ENCODE measurements around the gene BCL2L13.
A peak's percentile ranks its signal among the peaks of the same experiment; 100 is the strongest.

Gene BCL2L13, protein sequence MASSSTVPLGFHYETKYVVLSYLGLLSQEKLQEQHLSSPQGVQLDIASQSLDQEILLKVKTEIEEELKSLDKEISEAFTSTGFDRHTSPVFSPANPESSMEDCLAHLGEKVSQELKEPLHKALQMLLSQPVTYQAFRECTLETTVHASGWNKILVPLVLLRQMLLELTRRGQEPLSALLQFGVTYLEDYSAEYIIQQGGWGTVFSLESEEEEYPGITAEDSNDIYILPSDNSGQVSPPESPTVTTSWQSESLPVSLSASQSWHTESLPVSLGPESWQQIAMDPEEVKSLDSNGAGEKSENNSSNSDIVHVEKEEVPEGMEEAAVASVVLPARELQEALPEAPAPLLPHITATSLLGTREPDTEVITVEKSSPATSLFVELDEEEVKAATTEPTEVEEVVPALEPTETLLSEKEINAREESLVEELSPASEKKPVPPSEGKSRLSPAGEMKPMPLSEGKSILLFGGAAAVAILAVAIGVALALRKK

DNA sequence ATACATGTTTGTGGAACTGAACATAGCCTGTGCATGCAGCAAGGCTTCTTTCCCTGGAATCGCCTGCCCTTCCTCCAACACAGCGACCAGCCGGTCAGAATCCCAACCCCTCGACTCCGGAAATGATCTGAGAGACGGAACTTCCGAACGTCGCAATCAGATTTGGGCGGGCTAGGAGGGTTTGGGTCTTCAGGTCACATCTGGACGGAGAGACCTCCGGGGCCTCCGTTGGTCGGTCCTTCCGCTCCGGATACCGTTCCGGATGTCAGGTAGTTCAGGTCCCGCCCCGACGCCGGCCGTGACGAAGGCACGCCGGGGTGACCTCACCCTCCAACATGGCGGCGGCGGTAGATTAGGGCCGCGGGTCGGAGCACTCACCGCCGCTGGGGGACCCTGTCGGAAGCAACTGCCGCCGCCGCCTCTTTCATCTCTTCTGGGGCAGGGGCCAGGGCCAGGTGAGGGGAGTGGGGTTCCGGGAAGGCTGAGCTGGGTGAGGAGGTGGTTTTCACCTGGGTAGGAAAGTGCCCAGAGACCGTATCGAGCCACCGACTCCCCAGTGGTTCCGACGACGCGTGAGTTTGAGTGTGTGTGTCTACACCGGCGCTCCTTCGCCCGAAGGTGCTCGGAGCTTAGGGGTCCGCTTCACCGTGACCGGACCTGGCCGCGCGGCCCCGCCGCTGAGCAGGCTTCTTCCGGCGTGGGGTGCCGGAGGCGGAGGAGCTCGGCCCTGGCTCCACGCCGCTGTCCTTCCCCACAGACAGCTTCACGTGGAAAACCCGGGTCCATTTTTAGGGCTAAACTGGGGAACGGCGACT, at the start of gene BCL2L13:
Gene BCL2L13 (plus strand): TSS at position 326 of the 815 bp plus-strand sequence. CDS start 16,955 bp downstream, outside the sequence.
- TF ChIP-seq, protein P1, sequence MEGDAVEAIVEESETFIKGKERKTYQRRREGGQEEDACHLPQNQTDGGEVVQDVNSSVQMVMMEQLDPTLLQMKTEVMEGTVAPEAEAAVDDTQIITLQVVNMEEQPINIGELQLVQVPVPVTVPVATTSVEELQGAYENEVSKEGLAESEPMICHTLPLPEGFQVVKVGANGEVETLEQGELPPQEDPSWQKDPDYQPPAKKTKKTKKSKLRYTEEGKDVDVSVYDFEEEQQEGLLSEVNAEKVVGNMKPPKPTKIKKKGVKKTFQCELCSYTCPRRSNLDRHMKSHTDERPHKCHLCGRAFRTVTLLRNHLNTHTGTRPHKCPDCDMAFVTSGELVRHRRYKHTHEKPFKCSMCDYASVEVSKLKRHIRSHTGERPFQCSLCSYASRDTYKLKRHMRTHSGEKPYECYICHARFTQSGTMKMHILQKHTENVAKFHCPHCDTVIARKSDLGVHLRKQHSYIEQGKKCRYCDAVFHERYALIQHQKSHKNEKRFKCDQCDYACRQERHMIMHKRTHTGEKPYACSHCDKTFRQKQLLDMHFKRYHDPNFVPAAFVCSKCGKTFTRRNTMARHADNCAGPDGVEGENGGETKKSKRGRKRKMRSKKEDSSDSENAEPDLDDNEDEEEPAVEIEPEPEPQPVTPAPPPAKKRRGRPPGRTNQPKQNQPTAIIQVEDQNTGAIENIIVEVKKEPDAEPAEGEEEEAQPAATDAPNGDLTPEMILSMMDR (IDR thresholded peaks at IDR 0.05; ENCODE audit: low read depth, low read length, missing control alignments) = no peak
- DNase-seq (ENCODE audit: low read depth) = peak; percentile 80
- H3K4me3 ChIP-seq (ENCODE audit: low read depth, low read length) = peak within 1 kb of the TSS; percentile 68

DNA sequence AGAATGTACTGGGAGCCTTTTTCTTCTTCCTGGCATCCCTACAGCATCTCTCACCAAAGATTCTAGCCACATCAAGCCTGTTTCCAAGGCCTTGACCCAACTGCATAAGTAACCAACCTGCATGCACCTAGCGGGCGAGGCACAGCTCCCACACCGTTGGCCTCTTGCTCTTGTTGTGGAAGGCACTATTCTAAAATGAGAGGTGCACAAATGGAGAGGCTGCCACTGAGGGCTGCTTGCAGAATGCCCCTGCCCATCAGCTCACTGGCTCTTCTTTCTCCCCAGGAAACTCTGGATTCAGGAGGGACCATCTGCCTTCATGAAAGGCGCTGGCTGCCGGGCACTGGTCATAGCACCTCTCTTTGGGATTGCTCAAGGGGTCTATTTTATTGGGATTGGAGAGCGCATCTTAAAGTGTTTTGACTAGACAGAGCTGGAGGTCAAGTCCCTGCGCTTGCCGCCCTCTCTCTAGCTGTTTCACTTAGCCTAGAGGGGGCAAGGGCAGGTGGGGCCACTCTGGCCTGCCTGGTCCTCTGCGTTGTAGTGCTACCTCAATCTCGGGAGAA, 48.7 kb upstream of the BCL2L13 start:
- no peak overlapping the region for H3K4me3 ChIP-seq (ENCODE audit: low read depth, low read length)
- TF ChIP-seq, protein P1 (IDR thresholded peaks at IDR 0.05; ENCODE audit: low read depth, low read length, missing control alignments) = no peak
- DNase-seq (ENCODE audit: low read depth) = no peak

DNA sequence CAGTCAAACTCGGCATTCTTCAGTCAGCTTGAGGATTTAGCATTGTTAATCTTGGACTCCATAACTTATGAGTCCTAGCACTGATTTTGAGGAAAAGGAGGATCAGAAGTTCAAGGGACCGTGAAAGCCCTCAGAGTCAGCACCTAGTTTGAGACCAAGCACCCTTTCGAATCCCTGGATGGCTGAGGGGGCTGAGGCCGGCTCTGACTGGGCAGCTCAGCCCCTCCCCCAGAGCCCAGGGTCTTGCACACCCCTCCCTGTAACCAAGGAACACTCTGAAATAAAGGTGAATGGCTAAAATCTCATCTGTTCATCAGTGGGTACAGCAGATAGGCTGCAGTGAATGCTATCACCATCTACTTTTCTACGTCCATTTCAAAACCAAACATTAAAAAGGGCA, 48.0 kb upstream of the BCL2L13 start:
- DNase-seq (ENCODE audit: low read depth) = no peak
- no peak overlapping the region for H3K4me3 ChIP-seq (ENCODE audit: low read depth, low read length)
- TF ChIP-seq, protein P1 (IDR thresholded peaks at IDR 0.05; ENCODE audit: low read depth, low read length, missing control alignments) = no peak

DNA sequence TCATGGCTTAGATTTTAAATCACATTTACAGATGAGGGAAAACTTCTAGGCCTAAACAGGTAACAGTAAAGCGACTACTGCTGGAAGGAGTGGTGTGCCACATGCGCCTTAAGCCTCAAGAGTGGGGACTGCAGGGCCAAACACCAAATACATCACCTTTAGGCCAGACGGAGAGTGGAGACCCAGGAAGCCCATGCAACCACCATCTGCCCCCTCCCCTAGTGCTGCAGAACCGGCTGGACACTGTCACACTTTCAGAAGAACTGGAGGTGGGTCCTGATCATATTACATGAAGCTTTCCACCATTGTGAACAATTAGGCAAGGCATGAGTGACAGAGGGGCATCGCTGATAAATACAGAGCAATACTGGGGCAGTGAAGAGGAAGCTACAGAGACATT, 46.4 kb upstream of the BCL2L13 start:
- no peak overlapping the region for H3K4me3 ChIP-seq (ENCODE audit: low read depth, low read length)
- TF ChIP-seq, protein P1 (IDR thresholded peaks at IDR 0.05; ENCODE audit: low read depth, low read length, missing control alignments) = no peak
- DNase-seq (ENCODE audit: low read depth) = no peak

DNA sequence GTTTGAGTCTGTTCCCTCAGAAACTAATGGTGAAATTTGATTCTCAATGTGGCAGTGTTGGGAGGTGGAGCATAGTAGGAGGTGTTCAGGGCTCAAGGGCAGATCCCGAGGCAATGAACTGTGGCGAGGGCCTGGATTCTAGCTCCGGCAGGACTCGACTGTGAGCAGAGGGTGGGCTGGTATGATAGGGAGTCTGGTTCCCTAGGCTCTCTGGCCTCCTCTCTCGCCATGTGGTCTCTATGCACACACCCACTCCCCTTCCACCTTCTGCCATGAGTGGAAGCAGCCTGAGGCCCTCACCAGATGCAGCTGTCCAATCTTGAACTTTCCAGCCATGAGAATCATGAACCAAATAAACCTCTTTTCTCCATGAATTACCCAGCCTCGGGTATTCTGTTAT, 42.3 kb upstream of the BCL2L13 start:
- no peak for DNase-seq (ENCODE audit: low read depth)

DNA sequence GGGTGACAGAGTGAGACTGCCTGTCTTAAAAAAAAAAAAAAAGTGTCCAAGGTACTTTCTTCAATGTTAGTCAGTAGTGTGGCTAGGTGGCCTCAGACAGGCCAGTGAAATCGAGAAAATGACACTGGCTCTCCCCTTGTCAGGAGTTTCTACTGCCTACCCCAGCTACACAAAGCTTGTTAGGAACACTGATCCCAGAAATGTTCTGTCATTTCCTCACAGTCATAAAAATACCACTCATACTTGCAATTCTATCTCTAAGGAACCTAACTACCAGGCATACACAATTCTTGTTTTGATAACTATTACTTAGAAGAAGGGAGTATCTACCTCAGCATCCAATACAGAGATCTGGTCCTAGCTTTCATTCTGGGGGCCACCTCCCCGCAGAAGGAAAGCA, 41.3 kb upstream of the BCL2L13 start:
- H3K4me3 ChIP-seq (ENCODE audit: low read depth, low read length) = no peak overlapping the region
- no peak for DNase-seq (ENCODE audit: low read depth)
- TF ChIP-seq, protein P1 (IDR thresholded peaks at IDR 0.05; ENCODE audit: low read depth, low read length, missing control alignments) = no peak

More for the DNA sequence above, 42.3 kb upstream of the BCL2L13 start:
- TF ChIP-seq, protein P1 (IDR thresholded peaks at IDR 0.05; ENCODE audit: low read depth, low read length, missing control alignments) = no peak
- H3K4me3 ChIP-seq (ENCODE audit: low read depth, low read length) = no peak overlapping the region

Measured in GM12864 (cell line).